D721Med (cell line): Measurements from ENCODE around the gene ZFPL1.

Source experiments
- DNase-seq: peaks from one replicate; pipeline ENCODE4 v3.0.0; 2011; ENCODE audit warnings: low spot score; ENCODE audit not compliant: insufficient read length
- FAIRE-seq: peaks from 2 replicates; lab custom pipeline; 2011; peaks lifted over from hg19 to GRCh38; lab: Jason Lieb, UNC
- CTCF ChIP-seq: IDR thresholded peaks from 2 replicates; pipeline ENCODE4 v1.5.1; 2012; ENCODE audit warnings: mild to moderate bottlenecking, control low read depth; ENCODE audit not compliant: insufficient read depth; ENCODE audit errors: missing control alignments

The ZFPL1 gene

GRCh38 chr11:65083834-65084597 lies at the start of gene ZFPL1, which contains the start of gene CDCA5:
TSS of gene ZFPL1 (plus strand) at chr11:65084222. CDS start at chr11:65084699, 477 bp downstream.
TSS of gene CDCA5 (minus strand) at chr11:65084040. CDS start at chr11:65083978, 62 bp downstream.
- FAIRE-seq: no peak
- TF ChIP-seq CTCF: no peak
- DNase-seq: peak; percentile 95

- TF ChIP-seq CTCF: no peak
- no peak for FAIRE-seq
- DNase-seq: no peak
Observed at GRCh38 chr11:65034423-65034822, 49.6 kb upstream of the ZFPL1 start.

- TF ChIP-seq CTCF: no peak
- FAIRE-seq (no peak), DNase-seq (no peak)
Observed at GRCh38 chr11:65035579-65035978, 48.4 kb upstream of the ZFPL1 start.

GRCh38 chr11:65036931-65037330 lies 47.1 kb upstream of the ZFPL1 start:
- FAIRE-seq (no peak), DNase-seq (no peak)
- no peak for TF ChIP-seq CTCF

GRCh38 chr11:65040520-65040846 lies 43.5 kb upstream of the ZFPL1 start:
- FAIRE-seq (no peak), DNase-seq (no peak)
- no peak for TF ChIP-seq CTCF

GRCh38 chr11:65040847-65041622 lies 43.0 kb upstream of the ZFPL1 start, which contains the start of gene SAC3D1:
TSS of gene SAC3D1 (plus strand) at chr11:65041210. CDS start at chr11:65041293, 83 bp downstream.
- FAIRE-seq: no peak
- TF ChIP-seq CTCF: no peak

More at GRCh38 chr11:65040847-65041622, 43.0 kb upstream of the ZFPL1 start, which contains the start of gene SAC3D1:
- DNase-seq: peak; percentile 90
